NB4 (cell line): ENCODE data around the gene CCDC88B.
A peak's percentile ranks its signal among the peaks of the same experiment; 100 is the strongest.

Experiments used
- DNase-seq: peaks from one replicate; pipeline ENCODE4 v3.0.0; 2010; ENCODE audit warnings: low read depth
- H3K4me3 ChIP-seq: one replicate; pipeline ENCODE4 v1.5.1; 2011; ENCODE audit warnings: mild to moderate bottlenecking, low read depth, low read length, moderate library complexity
- MYC ChIP-seq: IDR thresholded peaks from 2 replicates; pipeline ENCODE4 v1.6.1; 2011; ENCODE audit warnings: low read depth, low read length
- POLR2A ChIP-seq: IDR thresholded peaks from 2 replicates; pipeline ENCODE4 v1.6.1; 2011; ENCODE audit warnings: mild to moderate bottlenecking; ENCODE audit not compliant: insufficient read length; ENCODE audit errors: extremely low read depth
- TF ChIP-seq, protein P1 (sequence below): IDR thresholded peaks from one replicate; pipeline ENCODE4 v1.5.1; 2012; ENCODE audit warnings: low read depth, low read length
- TF ChIP-seq, protein P2 (sequence below): IDR thresholded peaks from 2 replicates; pipeline ENCODE4 v1.6.1; 2011; ENCODE audit warnings: low read depth, low read length

The CCDC88B gene

GRCh38 chr11:64298966-64299846 is 40.8 kb upstream of the CCDC88B start:
- TF ChIP-seq MYC = no peak
- TF ChIP-seq, protein P1, sequence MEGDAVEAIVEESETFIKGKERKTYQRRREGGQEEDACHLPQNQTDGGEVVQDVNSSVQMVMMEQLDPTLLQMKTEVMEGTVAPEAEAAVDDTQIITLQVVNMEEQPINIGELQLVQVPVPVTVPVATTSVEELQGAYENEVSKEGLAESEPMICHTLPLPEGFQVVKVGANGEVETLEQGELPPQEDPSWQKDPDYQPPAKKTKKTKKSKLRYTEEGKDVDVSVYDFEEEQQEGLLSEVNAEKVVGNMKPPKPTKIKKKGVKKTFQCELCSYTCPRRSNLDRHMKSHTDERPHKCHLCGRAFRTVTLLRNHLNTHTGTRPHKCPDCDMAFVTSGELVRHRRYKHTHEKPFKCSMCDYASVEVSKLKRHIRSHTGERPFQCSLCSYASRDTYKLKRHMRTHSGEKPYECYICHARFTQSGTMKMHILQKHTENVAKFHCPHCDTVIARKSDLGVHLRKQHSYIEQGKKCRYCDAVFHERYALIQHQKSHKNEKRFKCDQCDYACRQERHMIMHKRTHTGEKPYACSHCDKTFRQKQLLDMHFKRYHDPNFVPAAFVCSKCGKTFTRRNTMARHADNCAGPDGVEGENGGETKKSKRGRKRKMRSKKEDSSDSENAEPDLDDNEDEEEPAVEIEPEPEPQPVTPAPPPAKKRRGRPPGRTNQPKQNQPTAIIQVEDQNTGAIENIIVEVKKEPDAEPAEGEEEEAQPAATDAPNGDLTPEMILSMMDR = no peak
- TF ChIP-seq, protein P2, sequence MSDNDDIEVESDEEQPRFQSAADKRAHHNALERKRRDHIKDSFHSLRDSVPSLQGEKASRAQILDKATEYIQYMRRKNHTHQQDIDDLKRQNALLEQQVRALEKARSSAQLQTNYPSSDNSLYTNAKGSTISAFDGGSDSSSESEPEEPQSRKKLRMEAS = no peak
- no peak for TF ChIP-seq POLR2A
- DNase-seq = no peak
- H3K4me3 ChIP-seq = no peak overlapping the region

DNA sequence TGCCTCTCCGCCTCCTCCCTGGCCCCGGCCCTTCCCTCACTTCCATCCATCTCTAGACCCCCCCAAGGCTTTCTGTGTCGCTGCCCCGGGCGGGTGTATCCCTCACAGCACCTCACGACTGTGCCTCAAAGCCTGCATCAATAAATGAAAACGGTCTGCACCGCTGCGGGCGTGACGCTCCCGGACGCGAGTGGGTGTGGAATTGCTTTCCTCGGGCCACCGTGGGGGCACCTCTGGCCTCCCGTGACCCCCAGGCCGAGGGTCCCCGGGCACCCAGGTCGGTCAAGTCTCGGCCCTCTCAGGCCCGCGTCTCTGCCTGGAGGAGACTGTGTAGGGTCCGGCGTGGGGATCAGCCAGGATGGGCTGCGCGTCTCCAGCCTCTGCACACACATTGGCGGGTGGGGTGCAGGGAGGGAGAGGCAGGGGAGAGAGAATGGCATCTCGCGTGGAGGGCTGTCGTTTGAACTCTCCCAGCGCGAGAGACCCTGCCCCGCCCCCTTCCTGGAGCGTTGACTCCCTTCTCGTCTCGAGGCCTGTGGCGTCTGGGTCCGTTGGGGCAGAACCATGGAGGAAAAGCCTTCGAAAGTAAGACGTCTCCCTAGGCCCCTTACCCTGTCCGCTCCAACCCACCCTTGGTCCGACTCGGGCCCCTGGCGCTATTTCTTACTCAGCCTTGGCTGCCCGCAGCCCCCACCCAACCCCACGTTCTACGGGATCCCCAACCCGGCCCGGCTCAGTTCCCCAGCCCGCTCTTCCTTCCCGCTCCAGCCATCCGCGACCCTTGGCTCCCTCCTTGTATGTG is 40.0 kb upstream of the CCDC88B start, which contains the start of gene CATSPERZ:
CATSPERZ (plus strand) TSS at position 512 of the 802 bp plus-strand sequence; CDS start at position 565, 53 bp downstream.
- TF ChIP-seq POLR2A = no peak
- TF ChIP-seq, protein P2 = no peak
- TF ChIP-seq MYC = no peak
- TF ChIP-seq, protein P1 = no peak
- peak within 1 kb of the TSS; percentile 28 for H3K4me3 ChIP-seq
- DNase-seq = no peak

DNA sequence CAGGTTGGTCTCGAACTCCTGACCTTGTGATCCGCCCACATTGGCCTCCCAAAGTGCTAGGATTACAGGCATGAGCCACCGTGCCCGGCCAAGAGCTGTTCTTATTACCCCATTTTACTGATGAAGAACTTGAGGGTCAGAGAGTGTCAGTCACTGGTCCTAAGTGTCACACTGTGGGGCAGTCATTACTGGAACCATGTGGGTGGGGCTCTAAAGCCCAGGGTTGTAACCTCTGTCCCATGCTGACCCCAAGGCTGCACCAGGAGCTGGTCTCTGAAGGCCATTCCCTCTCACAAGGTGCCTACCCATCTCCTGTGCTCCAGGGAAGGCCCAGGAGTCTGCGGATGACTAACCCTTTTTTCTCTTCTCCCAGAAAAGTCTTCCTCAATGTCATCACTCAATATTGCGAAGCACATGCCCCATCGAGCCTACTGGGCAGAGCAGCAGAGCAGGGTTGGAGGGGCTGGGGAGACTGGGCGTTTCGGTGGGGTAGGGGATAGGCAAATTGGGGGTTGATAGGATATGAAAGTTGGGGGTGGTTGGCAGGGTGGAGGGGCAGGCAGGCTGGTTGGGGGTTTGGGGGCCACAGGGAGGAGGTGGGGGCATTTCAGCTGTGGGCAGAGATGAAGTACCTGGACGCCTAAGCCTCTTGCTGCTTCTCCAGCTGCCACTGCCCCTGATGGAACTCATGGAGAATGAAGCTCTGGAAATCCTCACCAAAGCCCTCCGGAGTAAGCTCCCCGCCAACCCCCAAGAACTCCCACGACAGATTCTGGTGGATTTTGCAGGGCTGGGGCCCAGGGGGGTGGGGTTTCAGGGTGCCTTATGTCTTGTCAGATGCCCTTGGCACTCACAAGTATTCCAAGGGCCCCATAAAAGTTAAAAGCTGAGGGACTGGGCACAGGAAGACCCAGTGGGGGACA is 36.6 kb upstream of the CCDC88B start:
- no peak for DNase-seq
- TF ChIP-seq, protein P2 = no peak
- TF ChIP-seq MYC = no peak
- no peak for TF ChIP-seq POLR2A
- TF ChIP-seq, protein P1 = no peak
- H3K4me3 ChIP-seq = peak overlapping the region; percentile 85

- DNase-seq = no peak
- TF ChIP-seq, protein P1 = no peak
- no peak for TF ChIP-seq MYC
- TF ChIP-seq, protein P2 = no peak
- TF ChIP-seq POLR2A = no peak
- peak overlapping the region; percentile 85 for H3K4me3 ChIP-seq
Measured at GRCh38 chr11:64304032-64304315, 36.0 kb upstream of the CCDC88B start.

- TF ChIP-seq, protein P2 = peak; percentile 98
- TF ChIP-seq, protein P1 = peak; percentile 91
- TF ChIP-seq MYC (peak; percentile 93), POLR2A (peak; percentile 69)
- DNase-seq = peak; percentile 98
- H3K4me3 ChIP-seq = peak overlapping the region; percentile 85
Measured at GRCh38 chr11:64304316-64305072, 35.5 kb upstream of the CCDC88B start.
